Measurements from ENCODE around the gene VPS54.

VPS54 gene

DNA sequence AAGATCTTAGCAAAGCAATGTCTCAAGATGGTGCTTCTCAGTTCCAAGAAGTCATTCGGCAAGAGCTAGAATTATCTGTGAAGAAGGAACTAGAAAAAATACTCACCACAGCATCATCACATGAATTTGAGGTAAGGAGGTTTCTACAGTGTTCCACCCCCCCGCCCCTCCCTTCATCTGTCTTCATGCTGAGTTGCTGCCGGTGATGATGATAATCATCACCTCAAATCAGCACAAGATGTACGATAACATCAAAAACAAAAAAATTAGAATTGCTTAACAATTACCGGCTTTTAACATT, 163.0 kb downstream of the VPS54 start:
- no peak for DNase-seq (ENCODE audit: low read depth)
- no peak overlapping the region for H3K4me3 ChIP-seq (ENCODE audit: low read depth, low read length)
- TF ChIP-seq, protein P1, sequence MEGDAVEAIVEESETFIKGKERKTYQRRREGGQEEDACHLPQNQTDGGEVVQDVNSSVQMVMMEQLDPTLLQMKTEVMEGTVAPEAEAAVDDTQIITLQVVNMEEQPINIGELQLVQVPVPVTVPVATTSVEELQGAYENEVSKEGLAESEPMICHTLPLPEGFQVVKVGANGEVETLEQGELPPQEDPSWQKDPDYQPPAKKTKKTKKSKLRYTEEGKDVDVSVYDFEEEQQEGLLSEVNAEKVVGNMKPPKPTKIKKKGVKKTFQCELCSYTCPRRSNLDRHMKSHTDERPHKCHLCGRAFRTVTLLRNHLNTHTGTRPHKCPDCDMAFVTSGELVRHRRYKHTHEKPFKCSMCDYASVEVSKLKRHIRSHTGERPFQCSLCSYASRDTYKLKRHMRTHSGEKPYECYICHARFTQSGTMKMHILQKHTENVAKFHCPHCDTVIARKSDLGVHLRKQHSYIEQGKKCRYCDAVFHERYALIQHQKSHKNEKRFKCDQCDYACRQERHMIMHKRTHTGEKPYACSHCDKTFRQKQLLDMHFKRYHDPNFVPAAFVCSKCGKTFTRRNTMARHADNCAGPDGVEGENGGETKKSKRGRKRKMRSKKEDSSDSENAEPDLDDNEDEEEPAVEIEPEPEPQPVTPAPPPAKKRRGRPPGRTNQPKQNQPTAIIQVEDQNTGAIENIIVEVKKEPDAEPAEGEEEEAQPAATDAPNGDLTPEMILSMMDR (IDR thresholded peaks at IDR 0.05; ENCODE audit: low read depth, low read length, missing control alignments) = no peak

DNA sequence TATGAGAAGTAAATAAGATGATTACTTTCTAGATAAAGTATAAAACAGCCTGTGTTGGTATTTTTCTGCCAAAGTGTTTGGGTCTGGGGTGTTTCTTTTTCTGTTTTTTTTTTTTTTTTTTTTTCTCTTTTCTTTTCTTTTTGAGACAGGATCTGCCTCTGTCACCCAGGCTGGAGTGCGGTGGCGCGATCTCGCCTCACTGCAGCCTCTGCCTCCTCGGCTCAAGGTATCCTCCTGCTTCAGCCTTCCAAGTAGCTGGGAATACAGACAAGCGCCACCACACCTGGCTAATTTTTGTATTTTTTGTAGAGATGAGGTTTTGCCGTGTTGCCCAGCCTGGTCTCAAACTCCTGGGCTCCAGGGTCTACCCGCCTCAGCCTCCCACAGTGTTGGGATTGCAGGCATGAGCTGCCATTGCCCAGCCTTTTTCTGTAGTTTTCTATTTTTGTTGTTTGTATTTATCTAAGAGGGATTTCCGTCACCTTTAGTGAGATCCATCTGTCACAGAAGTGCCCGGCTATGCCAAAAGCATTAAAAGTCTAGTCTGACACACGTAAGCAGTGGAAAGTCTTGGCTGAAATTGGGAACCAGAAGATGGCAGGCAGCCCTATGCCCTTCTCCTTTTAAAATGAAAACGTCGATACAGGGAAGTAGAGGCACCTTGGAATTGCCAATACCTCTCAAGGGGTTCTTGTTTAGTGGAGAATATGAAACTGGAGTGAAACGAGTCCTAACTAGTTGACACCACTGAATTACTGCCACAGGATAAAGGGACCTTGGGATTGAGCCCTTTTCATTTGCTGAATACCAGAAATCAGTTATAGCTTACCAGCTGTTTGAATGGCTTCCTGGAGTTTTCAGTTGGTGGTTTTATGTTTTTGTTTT, 163.6 kb downstream of the VPS54 start:
- TF ChIP-seq, protein P1 (IDR thresholded peaks at IDR 0.05; ENCODE audit: low read depth, low read length, missing control alignments) = no peak

DNA sequence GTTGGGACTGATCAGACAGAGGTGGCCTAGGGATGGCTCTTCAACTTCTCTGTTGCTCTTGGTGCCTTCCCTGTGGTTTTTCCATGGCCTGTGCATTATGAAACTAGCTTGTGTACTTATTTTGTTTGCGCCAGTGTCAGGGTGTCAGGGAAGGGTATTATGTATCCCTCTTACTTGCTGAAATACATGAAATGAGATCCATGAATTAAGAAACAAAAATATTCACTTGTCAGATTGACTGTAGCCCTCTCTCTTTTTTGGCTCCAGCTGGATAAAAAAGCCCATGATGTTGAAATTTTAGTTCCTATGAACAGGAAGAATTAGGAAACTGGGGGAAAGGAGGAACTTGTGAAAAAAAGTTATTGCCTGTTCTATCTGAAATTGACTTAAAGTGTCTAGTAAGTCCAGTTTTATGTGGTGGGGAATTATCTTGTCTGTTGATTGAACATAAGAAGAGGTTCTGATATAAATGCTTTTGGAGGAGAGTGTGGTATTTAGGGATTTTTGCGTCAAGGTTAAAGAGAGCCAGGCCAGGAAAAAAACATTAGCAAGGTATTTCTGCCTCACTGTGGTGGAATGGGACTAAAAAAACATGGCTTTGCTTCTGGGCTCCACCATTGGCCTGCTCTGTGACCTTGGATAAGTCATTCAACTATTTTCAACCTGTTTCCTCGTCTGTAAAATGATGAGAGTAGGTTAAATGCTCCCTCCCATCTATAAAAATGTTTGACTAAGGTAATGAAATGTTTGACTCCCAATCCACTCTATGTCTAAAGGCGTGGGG, 165.5 kb downstream of the VPS54 start:
- H3K4me3 ChIP-seq (ENCODE audit: low read depth, low read length) = no peak overlapping the region
- TF ChIP-seq, protein P1 (IDR thresholded peaks at IDR 0.05; ENCODE audit: low read depth, low read length, missing control alignments) = no peak
- DNase-seq (ENCODE audit: low read depth) = no peak

More for the DNA sequence above, 163.6 kb downstream of the VPS54 start:
- no peak overlapping the region for H3K4me3 ChIP-seq (ENCODE audit: low read depth, low read length)
- DNase-seq (ENCODE audit: low read depth) = no peak

DNA sequence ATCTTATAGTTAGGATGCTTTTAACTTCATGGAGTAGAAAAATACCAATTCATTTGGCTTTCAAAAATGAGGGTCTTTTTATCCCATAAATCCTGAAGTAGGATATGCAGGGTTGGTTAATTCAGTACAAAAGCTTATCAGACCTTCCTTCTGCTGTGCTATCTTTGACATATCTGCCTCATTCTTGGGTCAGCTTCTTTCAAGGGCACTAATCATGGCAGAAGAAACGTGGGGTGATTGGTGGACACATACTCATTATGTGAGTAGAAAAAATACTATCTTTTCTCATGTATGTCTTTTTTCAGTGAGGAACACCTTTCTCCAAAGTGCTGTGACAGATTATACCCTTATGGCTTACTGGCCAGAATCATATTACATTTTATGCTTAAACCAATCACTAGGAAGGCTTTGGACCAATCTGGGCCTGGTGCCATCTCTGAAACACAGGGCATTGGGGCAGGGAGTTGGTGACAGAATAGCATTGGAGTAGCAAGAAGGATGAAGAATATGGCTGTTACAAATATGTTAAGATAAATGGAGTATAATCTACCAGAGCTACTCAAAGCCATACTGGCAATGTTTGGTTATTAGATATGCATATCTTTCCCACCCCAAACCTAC, 167.4 kb downstream of the VPS54 start:
- no peak for DNase-seq (ENCODE audit: low read depth)
- TF ChIP-seq, protein P1 (IDR thresholded peaks at IDR 0.05; ENCODE audit: low read depth, low read length, missing control alignments) = no peak
- no peak overlapping the region for H3K4me3 ChIP-seq (ENCODE audit: low read depth, low read length)

DNA sequence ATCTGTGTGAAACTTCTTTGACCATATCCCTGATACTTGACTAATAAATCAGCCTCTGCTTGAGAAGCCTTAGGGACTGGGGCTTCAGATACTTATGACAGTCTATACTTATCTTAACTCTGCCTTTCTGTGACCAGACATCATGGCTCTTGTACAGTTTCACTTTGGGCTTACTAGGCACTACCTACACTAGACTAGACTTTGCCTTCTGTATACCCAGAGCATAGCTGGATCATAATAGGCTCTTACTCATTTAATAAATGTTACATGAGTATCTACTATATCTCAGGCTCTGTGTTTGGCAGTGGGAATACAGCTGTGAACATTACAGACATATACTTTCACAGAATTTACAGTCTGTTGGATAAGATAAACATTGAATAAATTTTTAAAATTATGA, 168.6 kb downstream of the VPS54 start:
- TF ChIP-seq, protein P1 (IDR thresholded peaks at IDR 0.05; ENCODE audit: low read depth, low read length, missing control alignments) = no peak
- DNase-seq (ENCODE audit: low read depth) = no peak
- no peak overlapping the region for H3K4me3 ChIP-seq (ENCODE audit: low read depth, low read length)

DNA sequence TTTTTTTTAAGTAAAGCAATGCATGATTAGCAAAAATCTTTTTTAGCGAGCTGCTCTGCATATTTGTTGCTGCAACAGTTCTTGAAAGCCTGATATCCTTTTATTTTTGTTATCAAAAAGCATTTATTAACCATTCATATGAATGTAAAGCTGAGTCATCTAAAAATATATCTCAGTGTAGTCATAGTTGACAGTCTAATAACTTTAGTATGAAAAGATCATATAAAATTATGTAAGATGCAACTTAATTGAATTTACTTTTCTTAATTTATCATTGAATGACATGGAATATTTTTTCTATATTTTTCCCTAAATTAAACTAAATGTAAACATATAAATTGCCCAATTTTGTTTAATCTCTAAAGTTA, 169.0 kb downstream of the VPS54 start:
- no peak overlapping the region for H3K4me3 ChIP-seq (ENCODE audit: low read depth, low read length)
- TF ChIP-seq, protein P1 (IDR thresholded peaks at IDR 0.05; ENCODE audit: low read depth, low read length, missing control alignments) = no peak
- no peak for DNase-seq (ENCODE audit: low read depth)
